Neural cell (in vitro differentiated cells): ENCODE measurements around the gene PTPN5. TPM values are rescaled to one million over a fixed set of nuclear protein-coding genes. Genes with fewer than 3 reads are reported as not detected.

Experiments used
- H2AFZ ChIP-seq: fragments of 200-600, 300-800 bp; sonication (generic), shearing (Covaris generic); 2 replicates; pipeline ENCODE4 v1.6.0; 2014; ENCODE audit warnings: low read depth, mild to moderate bottlenecking, antibody characterized with exemption, low read length, moderate library complexity
- H3F3A ChIP-seq: fragments of 200-600 bp; shearing (Covaris generic); 2 replicates; pipeline ENCODE4 v1.6.1; 2016; ENCODE audit warnings: mild to moderate bottlenecking, moderate library complexity, mixed read lengths, antibody characterized with exemption, low read length; ENCODE audit not compliant: insufficient read depth, poor library complexity, severe bottlenecking
- H3K27ac ChIP-seq: fragments of 200-600, 300-800 bp; sonication (generic), shearing (Covaris generic); 2 replicates; pipeline ENCODE4 v1.5.1; 2014; ENCODE audit warnings: mild to moderate bottlenecking, low read length, moderate library complexity
- H3K27me3 ChIP-seq: fragments of 300-800, 200-600 bp; sonication (generic), shearing (Covaris generic); 2 replicates; pipeline ENCODE4 v1.6.0; 2014; ENCODE audit warnings: mild to moderate bottlenecking, low read depth, low read length, moderate library complexity; ENCODE audit not compliant: insufficient read depth
- H3K36me3 ChIP-seq: fragments of 300-800, 200-600 bp; sonication (generic), shearing (Covaris generic); 2 replicates; pipeline ENCODE4 v1.5.1; 2014; ENCODE audit warnings: mild to moderate bottlenecking, antibody characterized with exemption, low read length, moderate library complexity; ENCODE audit not compliant: insufficient read depth
- H3K4me2 ChIP-seq: fragments of 300-800, 200-600 bp; sonication (generic), shearing (Covaris generic); 2 replicates; pipeline ENCODE4 v1.6.0; 2014; ENCODE audit warnings: mild to moderate bottlenecking, low read length
- H3K4me3 ChIP-seq: fragments of 300-800, 200-600 bp; sonication (generic), shearing (Covaris generic); 2 replicates; pipeline ENCODE4 v1.5.1; 2014; ENCODE audit warnings: mild to moderate bottlenecking, low read length, moderate library complexity
- H3K79me2 ChIP-seq: fragments of 200-600 bp; shearing (Covaris generic); replicated peaks from 2 replicates; pipeline ENCODE4 v1.6.0; 2014; ENCODE audit warnings: mild to moderate bottlenecking, low read length, moderate library complexity; ENCODE audit not compliant: insufficient read depth
- H3K9ac ChIP-seq: fragments of 300-800, 200-600 bp; sonication (generic), shearing (Covaris generic); 2 replicates; pipeline ENCODE4 v1.6.1; 2016; ENCODE audit warnings: mild to moderate bottlenecking, low read length, mixed read lengths
- H3K9me2 ChIP-seq: fragments of 200-600 bp; shearing (Covaris generic); 2 replicates; pipeline ENCODE4 v1.6.1; 2016; ENCODE audit warnings: mild to moderate bottlenecking, low read length, mixed read lengths; ENCODE audit not compliant: insufficient read depth
- H3K9me3 ChIP-seq: fragments of 200-600, 300-800 bp; sonication (generic), shearing (Covaris generic); 2 replicates; pipeline ENCODE4 v1.6.1; 2016; ENCODE audit warnings: mild to moderate bottlenecking, mixed run types, low read length, moderate library complexity, mixed read lengths
- H4K20me1 ChIP-seq: fragments of 200-600 bp; shearing (Covaris generic); 2 replicates; pipeline ENCODE4 v1.6.1; 2016; ENCODE audit warnings: mild to moderate bottlenecking, mixed run types; ENCODE audit not compliant: insufficient read depth
- CTCF ChIP-seq: fragments of 450-650 bp; IDR thresholded peaks from 2 replicates; pipeline ENCODE4 v1.5.1; 2014; ENCODE audit warnings: antibody characterized with exemption, mild to moderate bottlenecking, moderate library complexity; ENCODE audit not compliant: poor library complexity, severe bottlenecking
- EP300 ChIP-seq: fragments of 450-650 bp; conservative IDR thresholded peaks from 2 replicates; pipeline ENCODE4 v1.6.1; 2014; ENCODE audit warnings: antibody characterized with exemption, mild to moderate bottlenecking, moderate library complexity; ENCODE audit not compliant: poor library complexity, severe bottlenecking
- EZH2 ChIP-seq: fragments of 200-600, 300-800 bp; shearing (Covaris generic), sonication (generic); IDR thresholded peaks from 2 replicates; pipeline ENCODE4 v1.6.1; 2014; ENCODE audit warnings: antibody characterized with exemption, low read length, borderline replicate concordance, mild to moderate bottlenecking; ENCODE audit not compliant: insufficient read depth, poor library complexity, severe bottlenecking
- MXI1 ChIP-seq: fragments of 450-650 bp; conservative IDR thresholded peaks from 2 replicates; pipeline ENCODE4 v1.6.1; 2014; ENCODE audit warnings: antibody characterized with exemption, mild to moderate bottlenecking; ENCODE audit not compliant: poor library complexity, severe bottlenecking
- POLR2AphosphoS5 ChIP-seq: IDR thresholded peaks from 2 replicates; pipeline ENCODE4 v1.6.1; 2012
- RAD21 ChIP-seq: fragments of 450-650 bp; conservative IDR thresholded peaks from 2 replicates; pipeline ENCODE4 v1.6.1; 2014; ENCODE audit warnings: antibody characterized with exemption, mild to moderate bottlenecking, moderate library complexity
- REST ChIP-seq: IDR thresholded peaks from 2 replicates; pipeline ENCODE4 v1.6.1; 2012; ENCODE audit warnings: borderline replicate concordance
- SMC3 ChIP-seq: fragments of 450-650 bp; conservative IDR thresholded peaks from 2 replicates; pipeline ENCODE4 v1.6.1; 2014; ENCODE audit warnings: antibody characterized with exemption, mild to moderate bottlenecking, moderate library complexity; ENCODE audit not compliant: poor library complexity
- TAF1 ChIP-seq: IDR thresholded peaks from 2 replicates; pipeline ENCODE4 v1.6.1; 2012; ENCODE audit warnings: low read depth
- polyA plus RNA-seq: library from polyadenylated mRNA; depleted of rRNA; stranded (reverse); fragments of >200 nt; gene quantifications from 2 replicates; pipeline ENCODE4 v1.2.3, GENCODE V29; 2014

PTPN5 gene
- polyA plus RNA-seq, 1 donor from 2014 or later: 122 TPM

GRCh38 chr11:18772211-18772610 lies 19.4 kb downstream of the PTPN5 start:
- H3K27ac ChIP-seq: no peak overlapping the region

GRCh38 chr11:18771266-18772035 lies 20.1 kb downstream of the PTPN5 start:
- H3K4me2 ChIP-seq: no peak overlapping the region
- no peaks in the 10 kb centered on the region for H3F3A ChIP-seq
- no peaks in the 10 kb centered on the region for H3K9me2 ChIP-seq
- no peaks in the 10 kb centered on the region for H3K9me3 ChIP-seq
- H3K36me3 ChIP-seq: no peaks in the 10 kb centered on the region
- H4K20me1 ChIP-seq: no peaks in the 10 kb centered on the region
- TF ChIP-seq TAF1 (no peak), CTCF (no peak), SMC3 (no peak)
- no peaks in the 10 kb centered on the region for H3K27me3 ChIP-seq
- H2AFZ ChIP-seq: no peak overlapping the region
- no peak overlapping the region for H3K4me3 ChIP-seq
- no peak overlapping the region for H3K27ac ChIP-seq
- no peak overlapping the region for H3K9ac ChIP-seq
- H3K79me2 ChIP-seq: no peaks in the 10 kb centered on the region

More at GRCh38 chr11:18772211-18772610, 19.4 kb downstream of the PTPN5 start:
- Histone ChIP-seq H3K27me3 (no peaks in the 10 kb centered on the region), H3K9ac (no peak overlapping the region), H3F3A (no peaks in the 10 kb centered on the region), H4K20me1 (no peaks in the 10 kb centered on the region), H3K4me2 (no peak overlapping the region), H3K36me3 (no peaks in the 10 kb centered on the region), H3K9me3 (no peaks in the 10 kb centered on the region), H3K4me3 (no peak overlapping the region), H3K79me2 (no peaks in the 10 kb centered on the region), H3K9me2 (no peaks in the 10 kb centered on the region), H2AFZ (no peak overlapping the region)
- no peak for TF ChIP-seq POLR2AphosphoS5
- TF ChIP-seq CTCF: no peak
- TF ChIP-seq MXI1: no peak
- no peak for TF ChIP-seq TAF1
- no peak for TF ChIP-seq RAD21
- no peak for TF ChIP-seq REST
- TF ChIP-seq SMC3: no peak
- TF ChIP-seq EP300: no peak
- no peak for TF ChIP-seq EZH2
